ENCODE measurements around the gene SYNJ1.

The SYNJ1 gene

DNA sequence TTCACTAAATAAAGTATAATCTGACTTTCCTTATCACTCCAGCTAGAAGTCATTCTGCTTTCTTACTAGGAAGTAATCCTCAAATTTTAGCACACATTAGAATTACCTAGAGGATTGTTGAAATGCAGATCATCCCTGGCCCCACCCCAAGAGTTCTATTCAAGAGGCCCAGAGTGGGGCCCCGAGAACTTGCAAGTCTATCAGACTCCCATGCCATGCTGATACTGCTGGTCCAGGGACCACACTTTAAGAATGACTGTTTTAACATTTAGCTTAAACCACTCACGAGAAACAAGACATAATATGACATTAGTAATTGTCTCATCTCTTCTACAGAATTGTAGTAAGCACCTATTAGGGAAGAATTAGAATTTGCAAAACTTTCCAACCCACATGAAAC, 7.7 kb upstream of the SYNJ1 start:
- DNase-seq (ENCODE audit: low read depth): no peak

DNA sequence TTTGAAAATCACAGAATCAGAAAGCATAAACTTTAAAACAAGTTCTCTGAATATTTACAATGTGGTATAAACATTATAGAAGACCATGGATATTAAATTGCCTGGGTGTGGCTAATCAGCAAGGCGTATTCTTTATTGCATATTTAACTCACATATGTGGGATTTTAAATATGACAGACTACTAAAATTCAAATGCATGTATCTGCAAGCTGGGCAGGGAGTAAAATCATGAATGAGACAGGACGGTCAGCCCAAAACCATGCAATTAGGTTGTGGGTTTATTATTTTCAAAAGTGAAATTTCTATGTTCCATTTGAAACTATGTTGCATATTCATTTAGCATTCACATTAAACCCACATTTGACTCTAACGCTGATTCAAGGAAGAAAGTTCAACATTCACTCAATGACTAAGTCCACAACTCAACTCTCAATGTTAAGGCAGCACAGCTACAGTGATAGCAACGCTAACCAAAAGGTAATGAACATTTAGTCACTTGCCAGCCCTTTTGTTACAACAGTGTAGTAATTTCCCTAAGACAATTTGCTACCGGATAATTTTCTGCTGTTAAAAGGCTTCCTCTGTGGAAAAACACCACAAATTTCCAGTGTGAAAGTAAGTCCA, 6.3 kb upstream of the SYNJ1 start:
- TF ChIP-seq CTCF (IDR thresholded peaks at IDR 0.05; ENCODE audit: control insufficient read depth, extremely low read depth, insufficient read depth): no peak
- no peak overlapping the region for H3K4me3 ChIP-seq (ENCODE audit: low read depth, low read length)
- no peak for DNase-seq (ENCODE audit: low read depth)

More for the DNA sequence above, 7.7 kb upstream of the SYNJ1 start:
- no peak overlapping the region for H3K4me3 ChIP-seq (ENCODE audit: low read depth, low read length)
- no peak for TF ChIP-seq CTCF (IDR thresholded peaks at IDR 0.05; ENCODE audit: control insufficient read depth, extremely low read depth, insufficient read depth)

DNA sequence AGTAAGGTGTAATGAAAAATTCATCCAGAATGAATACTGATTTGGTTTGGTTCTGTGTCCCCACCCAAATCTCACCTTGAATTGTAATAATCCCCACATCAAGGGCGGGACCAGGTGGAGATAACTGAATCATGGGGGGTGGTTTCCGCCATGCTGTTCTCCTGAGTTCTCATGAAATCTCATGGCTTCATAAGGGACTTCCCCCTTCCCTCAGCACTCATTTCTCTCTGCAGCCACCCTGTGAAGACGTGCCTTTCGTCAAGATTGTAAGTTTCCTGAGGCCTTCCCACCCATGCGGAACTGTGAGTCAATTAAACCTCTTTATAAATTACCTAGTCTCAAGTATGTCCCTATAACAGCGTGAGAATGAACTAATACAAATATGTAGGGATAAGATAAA, 5.5 kb upstream of the SYNJ1 start:
- DNase-seq (ENCODE audit: low read depth): no peak
- no peak for TF ChIP-seq CTCF (IDR thresholded peaks at IDR 0.05; ENCODE audit: control insufficient read depth, extremely low read depth, insufficient read depth)
- H3K4me3 ChIP-seq (ENCODE audit: low read depth, low read length): no peak overlapping the region

GRCh38 chr21:32732544-32732943, 4.7 kb upstream of the SYNJ1 start:
- H3K4me3 ChIP-seq (ENCODE audit: low read depth, low read length): no peak overlapping the region
- DNase-seq (ENCODE audit: low read depth): no peak
- no peak for TF ChIP-seq CTCF (IDR thresholded peaks at IDR 0.05; ENCODE audit: control insufficient read depth, extremely low read depth, insufficient read depth)

GRCh38 chr21:32728848-32729247, 1.0 kb upstream of the SYNJ1 start:
- no peak for DNase-seq (ENCODE audit: low read depth)
- H3K4me3 ChIP-seq (ENCODE audit: low read depth, low read length): peak overlapping the region; percentile 91
- TF ChIP-seq CTCF (IDR thresholded peaks at IDR 0.05; ENCODE audit: control insufficient read depth, extremely low read depth, insufficient read depth): no peak

GRCh38 chr21:32728456-32728839, 635 bp upstream of the SYNJ1 start:
- no peak for TF ChIP-seq CTCF (IDR thresholded peaks at IDR 0.05; ENCODE audit: control insufficient read depth, extremely low read depth, insufficient read depth)
- DNase-seq (ENCODE audit: low read depth): no peak
- H3K4me3 ChIP-seq (ENCODE audit: low read depth, low read length): peak overlapping the region; percentile 91

Measured in LNCaP clone FGC (cell line).